Upper lobe of left lung (tissue), 6 donors: Measurements from ENCODE around the gene KCNN4. TPM values are rescaled to one million over a fixed set of nuclear protein-coding genes. Genes with fewer than 3 reads are reported as not detected.
A peak's percentile ranks its signal among the peaks of the same experiment; 100 is the strongest.

Experiments
- ATAC-seq, 2 donors: fragments of 200-7000 bp; cut with Tn5 transposase; one replicate each; pipeline ENCODE4 v1.9.1; 2022; ENCODE audit warnings: mild to moderate bottlenecking in 2 of 2, moderate library complexity in 2 of 2; ENCODE audit not compliant: low FRiP score in 2 of 2
- DNase-seq, 2 donors: peaks; one replicate each; pipeline ENCODE4 v3.0.0-alpha.2; 2019 to 2020
- H3K27ac ChIP-seq, 4 donors: fragments of 200-600 bp; sonication (generic); one replicate each; pipeline ENCODE4 v1.5.1; 2016 to 2019
- H3K27me3 ChIP-seq, 4 donors: fragments of 200-600 bp; sonication (generic); one replicate each; pipeline ENCODE4 v1.5.1; 2017 to 2019
- H3K36me3 ChIP-seq, 4 donors: fragments of 200-600 bp; sonication (generic); one replicate each; pipeline ENCODE4 v1.5.1; 2016 to 2019
- H3K4me1 ChIP-seq, 4 donors: fragments of 200-600 bp; sonication (generic); one replicate each; pipeline ENCODE4 v1.5.1; 2018 to 2019
- H3K4me3 ChIP-seq, 4 donors: fragments of 200-600 bp; sonication (generic); one replicate each; pipeline ENCODE4 v1.5.1; 2017 to 2019; ENCODE audit warnings: mild to moderate bottlenecking in 2 of 4, moderate library complexity in 1 of 4
- H3K9me3 ChIP-seq, 4 donors: fragments of 200-600 bp; sonication (generic); one replicate each; pipeline ENCODE4 v1.5.1; 2018 to 2019
- EP300 ChIP-seq, 4 donors: sonication (generic); formaldehyde crosslinking; IDR thresholded peaks; one replicate each; pipeline ENCODE4 v1.5.1; 2017; ENCODE audit warnings: antibody characterized with exemption in 4 of 4, control low read depth in 2 of 4
- POLR2A ChIP-seq, 4 donors: fragments of 450-650 bp; IDR thresholded peaks; one replicate each; pipeline ENCODE4 v1.5.1; 2016 to 2017; ENCODE audit warnings: antibody characterized with exemption in 4 of 4, mild to moderate bottlenecking in 2 of 4
- POLR2AphosphoS5 ChIP-seq, 2 donors: sonication (generic); formaldehyde crosslinking; IDR thresholded peaks; one replicate each; pipeline ENCODE4 v1.5.1; 2017; ENCODE audit warnings: antibody characterized with exemption in 2 of 2
- WGBS, 2 donors: methylation state at CpG; one replicate each; pipeline ENCODE4 v1.1.5; 2017 to 2018; 5-methylcytosine and 5-hydroxymethylcytosine counted together
- total RNA-seq, 6 donors: library from RNA; depleted of rRNA in 4 of 6; stranded (reverse); fragments of >200 nt in 4 of 6; gene quantifications; one replicate each; pipeline versions ENCODE4 v1.1.0 to v1.2.1, GENCODE V29; 2016 to 2021
- TF ChIP-seq, protein P1 (sequence below), 6 experiments: fragments of 450-650 bp in 4 of 6; fragments of 200-600 bp in 2 of 6; sonication (generic) in 2 of 6; IDR thresholded peaks; one replicate each; pipeline ENCODE4 v1.5.1; 2016 to 2019; ENCODE audit warnings: antibody characterized with exemption in 6 of 6
- donor health status: DM: no; HTN: no; CAD: no; lungs with moderate emphysema.
- donor health status: DM: no; HTN: yes; CAD: no; lungs with severe emphysema.

The KCNN4 gene
- total RNA-seq, 6 donors from 2014 or later = 4.7 to 43.0 (median 10.4) TPM

DNA sequence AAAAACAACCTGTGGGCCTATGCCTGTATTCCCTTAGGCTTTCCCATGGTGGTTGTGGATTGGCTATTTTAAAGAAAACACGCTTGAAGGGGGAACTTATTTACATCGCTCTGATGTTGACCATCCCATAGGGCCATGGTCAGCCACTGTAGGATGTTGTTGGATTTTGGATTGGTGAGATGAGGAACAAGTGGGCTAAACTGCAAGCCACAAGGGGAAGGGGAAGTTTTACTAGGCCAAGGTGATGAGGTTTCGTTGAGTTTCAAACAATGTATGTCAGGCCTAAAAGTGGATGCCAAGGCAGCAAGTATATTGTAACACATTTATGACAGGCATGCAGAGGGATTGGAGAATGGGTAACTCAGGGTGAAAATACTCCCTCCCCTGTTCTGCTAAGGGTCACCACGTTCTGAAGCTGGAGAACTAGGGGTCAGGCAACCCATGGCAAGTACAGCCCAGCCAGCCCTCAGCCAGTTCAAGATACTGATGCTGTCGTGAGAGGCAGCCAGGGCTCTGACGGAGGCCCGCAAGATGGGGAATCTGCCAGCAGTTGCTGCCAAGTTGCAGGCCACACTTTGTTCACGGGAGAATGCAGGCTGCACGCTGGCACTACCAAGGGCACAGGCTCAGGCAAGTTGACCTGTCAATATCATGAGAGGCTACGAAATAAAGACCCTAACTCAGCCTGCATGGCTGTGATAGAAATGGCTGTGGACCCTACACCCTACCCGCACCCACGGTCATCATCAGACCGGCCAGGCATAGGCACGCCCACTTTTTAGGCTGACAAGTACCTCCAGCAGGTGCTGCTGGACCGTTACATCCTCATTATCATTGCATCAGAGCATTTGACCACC lies 53.8 kb downstream of the KCNN4 start:
- DNase-seq (no peak), ATAC-seq (no peak)
- no peak for TF ChIP-seq POLR2AphosphoS5 (IDR thresholded peaks at IDR 0.05)
- TF ChIP-seq POLR2A (IDR thresholded peaks at IDR 0.05) = no peak
- TF ChIP-seq, protein P1, sequence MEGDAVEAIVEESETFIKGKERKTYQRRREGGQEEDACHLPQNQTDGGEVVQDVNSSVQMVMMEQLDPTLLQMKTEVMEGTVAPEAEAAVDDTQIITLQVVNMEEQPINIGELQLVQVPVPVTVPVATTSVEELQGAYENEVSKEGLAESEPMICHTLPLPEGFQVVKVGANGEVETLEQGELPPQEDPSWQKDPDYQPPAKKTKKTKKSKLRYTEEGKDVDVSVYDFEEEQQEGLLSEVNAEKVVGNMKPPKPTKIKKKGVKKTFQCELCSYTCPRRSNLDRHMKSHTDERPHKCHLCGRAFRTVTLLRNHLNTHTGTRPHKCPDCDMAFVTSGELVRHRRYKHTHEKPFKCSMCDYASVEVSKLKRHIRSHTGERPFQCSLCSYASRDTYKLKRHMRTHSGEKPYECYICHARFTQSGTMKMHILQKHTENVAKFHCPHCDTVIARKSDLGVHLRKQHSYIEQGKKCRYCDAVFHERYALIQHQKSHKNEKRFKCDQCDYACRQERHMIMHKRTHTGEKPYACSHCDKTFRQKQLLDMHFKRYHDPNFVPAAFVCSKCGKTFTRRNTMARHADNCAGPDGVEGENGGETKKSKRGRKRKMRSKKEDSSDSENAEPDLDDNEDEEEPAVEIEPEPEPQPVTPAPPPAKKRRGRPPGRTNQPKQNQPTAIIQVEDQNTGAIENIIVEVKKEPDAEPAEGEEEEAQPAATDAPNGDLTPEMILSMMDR (IDR thresholded peaks at IDR 0.05) = no peak
- H3K4me3 ChIP-seq = no peak overlapping the region
- no peaks in the 10 kb centered on the region for H3K27me3 ChIP-seq
- no peak overlapping the region for H3K27ac ChIP-seq
- peaks cover 1 to 40% (median 26%) of the 10 kb centered on the region in 4 donors for H3K36me3 ChIP-seq
- no peaks in the 10 kb centered on the region for H3K9me3 ChIP-seq
- no peaks in the 10 kb centered on the region for H3K4me1 ChIP-seq
- WGBS, 2 donors = 58 to 77% methylated on average over 9 to 15 of the region's 15 CpGs

DNA sequence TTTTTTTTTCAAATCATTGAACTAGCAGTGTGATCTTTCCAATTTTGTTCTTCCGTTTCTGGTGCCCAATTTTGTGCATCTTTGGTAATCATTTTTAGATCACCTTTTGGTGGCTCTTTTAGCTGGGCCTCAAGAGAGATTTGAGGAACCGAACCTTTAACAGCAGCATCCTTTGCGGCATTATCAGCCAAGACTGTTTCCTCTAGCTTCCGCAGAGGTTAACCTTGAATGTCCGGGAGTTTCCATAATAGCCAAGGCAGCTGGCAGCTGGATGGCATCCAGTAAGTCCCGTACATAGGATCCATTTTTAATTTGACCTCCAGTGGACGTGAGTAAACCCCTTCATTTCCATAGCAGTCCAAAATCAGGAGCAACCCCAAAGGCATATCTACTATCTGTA lies 55.3 kb downstream of the KCNN4 start:
- H3K27ac ChIP-seq = no peak overlapping the region
- DNase-seq (no peak), ATAC-seq (no peak)
- no peak overlapping the region for H3K4me3 ChIP-seq
- H3K9me3 ChIP-seq = no peaks in the 10 kb centered on the region
- H3K27me3 ChIP-seq = no peaks in the 10 kb centered on the region
- WGBS, 2 donors = 33 to 38% methylated on average over 5 to 7 of the region's 7 CpGs
- peaks cover 0 to 25% (median 12%) of the 10 kb centered on the region in 4 donors for H3K36me3 ChIP-seq
- TF ChIP-seq, protein P1 (IDR thresholded peaks at IDR 0.05) = no peak
- TF ChIP-seq EP300 (IDR thresholded peaks at IDR 0.05) (no peak), POLR2AphosphoS5 (IDR thresholded peaks at IDR 0.05) (no peak), POLR2A (IDR thresholded peaks at IDR 0.05) (no peak)
- H3K4me1 ChIP-seq = no peaks in the 10 kb centered on the region

DNA sequence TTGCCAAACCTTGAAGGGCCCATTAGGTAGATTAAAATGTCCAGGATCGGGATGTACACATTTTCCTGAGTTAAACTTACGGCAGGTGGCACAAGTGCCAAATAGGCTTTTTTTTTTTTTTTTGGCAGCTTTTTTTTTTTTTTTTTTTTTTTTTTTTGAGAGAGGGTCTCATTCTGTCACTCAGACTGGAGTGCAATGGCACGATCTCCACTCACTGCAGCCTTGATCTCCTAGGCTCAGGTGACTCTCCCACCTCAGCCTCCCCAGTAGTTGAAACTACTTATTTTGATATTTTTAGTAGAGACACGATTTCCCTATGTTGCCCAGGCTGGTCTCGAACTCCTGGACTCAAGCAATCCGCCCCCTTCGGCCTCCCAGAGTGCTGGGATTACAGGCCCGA lies 55.9 kb downstream of the KCNN4 start:
- no peaks in the 10 kb centered on the region for H3K27me3 ChIP-seq
- H3K4me3 ChIP-seq = no peak overlapping the region
- TF ChIP-seq, protein P1 (IDR thresholded peaks at IDR 0.05) = no peak
- no peak for TF ChIP-seq POLR2AphosphoS5 (IDR thresholded peaks at IDR 0.05)
- H3K27ac ChIP-seq = no peak overlapping the region
- DNase-seq (no peak), ATAC-seq (no peak)
- peaks cover 0 to 19% (median 8%) of the 10 kb centered on the region in 4 donors for H3K36me3 ChIP-seq
- 75 to 85% methylated on average over 8 of the region's 8 CpGs for WGBS, 2 donors
- H3K4me1 ChIP-seq = no peaks in the 10 kb centered on the region
- no peaks in the 10 kb centered on the region for H3K9me3 ChIP-seq

DNA sequence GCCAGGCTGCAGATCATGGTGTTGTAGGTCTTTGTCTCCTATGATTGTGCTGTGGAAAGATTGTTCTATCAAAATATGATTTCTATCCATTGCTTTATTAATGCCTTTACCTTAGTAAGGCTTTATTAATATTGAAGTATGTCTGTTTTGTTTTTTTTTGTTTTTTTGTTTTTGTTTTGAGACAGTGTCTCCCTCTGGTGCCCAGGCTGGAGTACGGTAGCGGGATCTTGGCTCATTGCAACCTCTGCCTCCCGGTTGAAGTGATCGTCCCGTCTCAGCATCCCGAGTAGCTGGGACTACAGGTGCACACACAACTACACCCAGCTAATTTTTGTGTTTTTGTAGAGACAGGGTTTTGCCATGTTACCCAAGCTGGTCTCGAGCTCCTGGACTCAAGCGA lies 57.2 kb downstream of the KCNN4 start:
- no peaks in the 10 kb centered on the region for H3K27me3 ChIP-seq
- no peak overlapping the region for H3K4me3 ChIP-seq
- ATAC-seq (peak in 1 of 2 donors; percentile 42), DNase-seq (no peak)
- peaks cover 0 to 9% (median 2%) of the 10 kb centered on the region in 4 donors for H3K36me3 ChIP-seq
- H3K9me3 ChIP-seq = no peaks in the 10 kb centered on the region
- no peaks in the 10 kb centered on the region for H3K4me1 ChIP-seq
- WGBS, 2 donors = 69 to 72% methylated on average over 8 of the region's 8 CpGs
- H3K27ac ChIP-seq = no peak overlapping the region
- TF ChIP-seq, protein P1 (IDR thresholded peaks at IDR 0.05) = peak in 3 of 6 experiments; percentile 13 to 25 (median 19)
- TF ChIP-seq POLR2A (IDR thresholded peaks at IDR 0.05) = no peak
